Measurements from ENCODE around the gene AMIGO2.

- TF ChIP-seq CTCF (IDR thresholded peaks at IDR 0.05) (no peak), POLR2A (IDR thresholded peaks at IDR 0.05) (no peak)
Measured at GRCh38 chr12:47107446-47107845, 27.7 kb upstream of the AMIGO2 start.

All from lower leg skin (tissue), 3 donors.